SK-MEL-5 (cell line): ENCODE results near the gene RUNX2. TPM values are rescaled to one million over a fixed set of nuclear protein-coding genes. Genes with fewer than 3 reads are reported as not detected.

ENCODE experiments used
- DNase-seq: peaks from one replicate; pipeline ENCODE4 v3.0.0-alpha.2; 2016; ENCODE audit warnings: low read depth, low spot score
- in situ Hi-C: cut with HindIII; loops from 2 replicates; pipeline ENCODE4 v1.10.0; 2016; ENCODE audit warnings: low sequenced_read_pairs, high pct_unique_total_duplicates, low pct_unique_long_range_greater_than_20kb
- total RNA-seq: library from RNA; depleted of rRNA; stranded (reverse); fragments of >200 nt; shearing (Covaris generic); gene quantifications from 2 replicates; pipeline ENCODE4 v1.2.3, GENCODE V29; 2014

RUNX2 gene
- total RNA-seq, 1 experiment from 2014 or later: 0.24 TPM

- in situ Hi-C loops: no loop called here
- no peak for DNase-seq
Observed at GRCh38 chr6:45483021-45483420, 154.9 kb downstream of the RUNX2 start.

DNA sequence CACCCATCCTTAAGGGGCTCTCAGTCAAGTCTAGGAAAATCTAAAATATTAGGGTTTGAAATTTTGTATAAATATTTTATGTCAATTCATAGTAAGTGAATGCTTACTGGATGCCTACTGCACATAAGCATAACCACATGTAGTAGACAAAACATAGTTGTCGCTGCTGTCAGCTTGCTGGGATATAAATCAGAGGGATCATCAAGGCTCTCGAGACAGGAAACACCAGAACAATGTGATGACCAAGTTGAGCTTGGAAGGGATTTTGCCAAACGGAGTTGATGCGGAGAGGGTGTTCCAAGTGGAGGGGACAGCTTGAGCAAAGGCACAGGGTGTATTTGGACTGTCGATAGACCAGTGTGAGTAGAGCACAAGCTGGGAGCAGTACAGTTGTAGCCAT is 155.4 kb downstream of the RUNX2 start:
- DNase-seq: no peak
- in situ Hi-C loops: no loop called here

DNA sequence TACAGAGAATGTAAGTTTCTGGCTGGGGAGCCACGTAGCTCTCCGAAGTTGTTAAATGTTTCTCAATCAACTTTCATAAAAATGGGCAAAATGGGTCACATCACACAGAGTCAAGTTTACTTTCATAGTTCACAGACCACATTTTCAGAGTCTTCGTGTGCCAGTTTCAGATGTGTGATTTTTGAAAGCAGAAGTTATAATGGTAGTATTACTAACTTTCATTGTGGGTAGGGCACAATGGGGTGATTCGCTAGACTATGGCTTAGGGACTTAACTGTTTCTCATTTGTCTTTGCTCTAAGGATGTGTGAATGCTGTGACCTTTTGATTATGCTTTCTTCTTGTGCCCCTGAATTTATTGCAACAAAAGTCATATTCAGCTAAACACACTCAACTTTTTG is 158.6 kb downstream of the RUNX2 start:
- in situ Hi-C loops: no loop called here
- DNase-seq: peak; percentile 39

GRCh38 chr6:45487645-45488044 is 159.5 kb downstream of the RUNX2 start:
- peak; percentile 11 for DNase-seq
- in situ Hi-C loops: no loop called here

- DNase-seq: no peak
- in situ Hi-C loops: no loop called here
Observed at GRCh38 chr6:45488269-45488668, 160.1 kb downstream of the RUNX2 start.

- in situ Hi-C loops: no loop called here
- DNase-seq: no peak
Observed at GRCh38 chr6:45488889-45489288, 160.8 kb downstream of the RUNX2 start.

DNA sequence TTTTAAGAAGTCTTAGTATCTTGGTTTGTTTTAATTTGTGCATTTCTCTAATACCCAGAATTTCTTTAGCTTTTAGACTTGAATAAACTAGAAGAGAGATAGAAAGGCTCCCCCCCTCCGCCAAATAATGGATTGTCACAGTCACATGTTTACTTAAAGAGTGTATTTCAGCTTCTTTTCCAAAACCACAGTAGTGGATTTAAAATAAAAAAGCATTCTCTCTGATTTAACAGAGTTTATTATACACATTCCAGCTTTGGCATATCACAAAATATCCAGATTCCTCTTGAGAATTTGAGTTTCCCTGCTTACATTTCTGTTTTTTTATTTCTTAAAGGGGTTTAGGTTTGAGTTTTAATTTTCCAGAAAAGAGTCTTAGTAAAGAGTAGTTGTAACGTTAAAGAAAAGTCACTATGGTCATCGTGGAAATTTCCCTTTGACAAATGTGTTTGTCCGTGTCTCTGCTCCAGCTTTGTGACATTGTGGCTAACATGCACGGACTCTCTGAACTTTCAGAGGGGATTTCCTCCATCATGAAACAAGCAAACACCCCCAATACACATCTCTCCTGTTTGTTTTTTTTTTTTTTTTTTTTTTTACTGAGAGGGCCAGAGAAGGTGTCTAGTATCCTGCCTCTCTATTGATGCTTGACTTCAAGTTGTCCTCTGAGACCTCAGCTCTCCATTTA is 163.1 kb downstream of the RUNX2 start:
- in situ Hi-C loops: no loop called here
- DNase-seq: no peak

DNA sequence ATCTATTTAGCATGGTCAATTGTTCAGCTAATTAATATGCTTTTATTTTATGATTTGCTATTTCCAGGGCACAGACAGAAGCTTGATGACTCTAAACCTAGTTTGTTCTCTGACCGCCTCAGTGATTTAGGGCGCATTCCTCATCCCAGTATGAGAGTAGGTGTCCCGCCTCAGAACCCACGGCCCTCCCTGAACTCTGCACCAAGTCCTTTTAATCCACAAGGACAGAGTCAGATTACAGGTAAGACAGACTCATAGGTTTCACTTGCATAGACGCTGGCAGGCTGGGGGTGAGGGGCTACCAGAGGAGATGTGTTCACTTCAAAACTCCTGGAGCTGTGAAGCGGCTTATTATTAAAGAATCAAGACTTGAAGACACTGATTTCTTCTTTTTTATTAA is 163.7 kb downstream of the RUNX2 start:
- DNase-seq: no peak
- in situ Hi-C loops: no loop called here

DNA sequence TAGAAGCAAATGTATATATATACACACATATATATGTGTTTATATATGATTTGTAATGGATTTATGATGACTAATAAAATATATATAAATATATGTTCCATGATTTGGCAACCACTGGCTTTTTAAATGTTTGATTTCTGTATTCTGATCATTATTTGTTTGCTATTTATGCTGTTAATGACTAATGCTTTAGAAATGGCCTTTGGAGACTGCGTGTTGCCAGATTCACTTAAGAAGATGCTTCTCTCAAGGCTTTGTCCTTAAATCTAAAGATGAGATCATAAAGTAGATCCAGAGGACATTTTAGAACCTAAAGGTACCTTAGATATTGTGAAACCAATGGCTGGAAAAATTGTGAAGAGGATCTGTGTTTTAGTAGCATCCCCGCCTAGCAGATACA is 165.6 kb downstream of the RUNX2 start:
- in situ Hi-C loops: no loop called here
- no peak for DNase-seq

GRCh38 chr6:45494416-45495135 is 166.4 kb downstream of the RUNX2 start:
- in situ Hi-C loops: no loop called here
- no peak for DNase-seq

DNA sequence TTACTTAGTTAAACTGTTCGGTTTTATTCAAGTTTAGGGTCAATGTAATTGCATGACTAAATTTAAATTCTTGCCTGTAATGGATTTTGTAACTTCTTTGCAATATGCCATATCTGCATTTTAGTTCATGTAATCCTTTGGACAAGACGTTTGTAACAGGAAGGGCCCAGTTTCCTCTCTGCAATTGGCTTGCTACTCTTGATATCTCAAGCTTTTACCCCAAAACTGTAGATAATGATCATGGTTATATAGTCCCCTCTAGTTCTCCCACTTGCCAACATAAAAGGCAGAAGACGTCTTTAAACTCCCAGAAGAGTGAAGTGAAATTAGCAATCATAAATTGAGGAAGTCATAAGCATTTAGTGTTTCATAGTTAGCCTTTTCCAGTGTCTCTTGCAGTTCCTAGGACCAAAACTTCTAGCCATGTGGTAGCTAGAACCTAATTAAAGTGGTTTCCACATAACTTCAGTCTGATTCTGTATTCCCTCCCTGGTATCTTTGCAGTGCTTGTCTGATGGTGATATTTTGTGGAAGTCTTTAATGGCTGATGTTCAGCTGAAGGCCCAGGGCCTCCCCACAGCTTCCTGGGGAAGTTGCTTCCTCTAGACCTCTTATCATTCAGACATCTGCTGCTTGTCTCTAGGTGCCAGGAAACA is 167.4 kb downstream of the RUNX2 start:
- in situ Hi-C loops: no loop called here

GRCh38 chr6:45496085-45496433 is 167.9 kb downstream of the RUNX2 start:
- DNase-seq: no peak

More for the DNA sequence above, 167.4 kb downstream of the RUNX2 start:
- DNase-seq: no peak

GRCh38 chr6:45498591-45498990 is 170.5 kb downstream of the RUNX2 start:
- DNase-seq: no peak
- in situ Hi-C loops: no loop called here

More at GRCh38 chr6:45496085-45496433, 167.9 kb downstream of the RUNX2 start:
- in situ Hi-C loops: no loop called here

- in situ Hi-C loops: no loop called here
- peak; percentile 63 for DNase-seq
Observed at GRCh38 chr6:45500924-45501816, 173.0 kb downstream of the RUNX2 start.

DNA sequence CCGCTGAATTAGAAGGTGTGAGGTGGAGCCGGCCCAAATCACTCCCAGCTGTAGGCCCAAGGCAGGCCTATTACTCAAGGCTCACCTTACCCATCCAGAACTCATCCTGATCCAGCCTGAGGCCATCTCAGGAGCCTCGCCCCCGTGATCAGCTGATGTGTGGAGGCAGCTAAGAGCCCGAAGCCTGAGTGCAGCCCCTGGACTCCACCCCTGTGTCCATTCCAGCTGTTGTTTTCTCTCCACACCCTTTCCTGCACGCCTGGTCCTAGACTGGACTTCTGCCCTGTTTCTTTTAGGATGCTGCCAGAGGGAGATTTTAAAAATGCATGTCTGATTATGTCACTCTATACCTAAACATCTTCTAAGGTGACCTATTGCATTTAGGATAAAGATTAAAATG is 174.3 kb downstream of the RUNX2 start:
- in situ Hi-C loops: no loop called here
- DNase-seq: no peak

DNA sequence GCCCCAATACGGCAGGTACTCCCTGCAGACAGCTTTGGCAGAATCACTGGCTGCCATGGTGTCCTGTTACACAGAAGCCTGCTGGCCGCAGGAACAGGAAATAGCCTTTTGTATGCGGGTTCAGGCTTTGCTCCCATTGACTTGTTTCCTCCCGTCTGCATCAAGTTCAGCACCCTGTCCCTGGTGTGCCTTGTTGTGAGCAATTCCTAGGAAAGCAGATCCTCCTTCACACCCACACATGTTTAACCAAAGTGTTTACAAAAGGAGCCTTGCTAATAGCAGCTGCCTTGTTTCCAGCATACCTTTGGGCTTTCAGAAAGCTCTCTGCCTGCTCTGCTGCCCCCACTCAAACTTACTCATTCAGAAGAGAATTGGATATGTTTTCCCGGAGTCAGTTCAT is 176.8 kb downstream of the RUNX2 start:
- in situ Hi-C loops: no loop called here
- DNase-seq: no peak

DNA sequence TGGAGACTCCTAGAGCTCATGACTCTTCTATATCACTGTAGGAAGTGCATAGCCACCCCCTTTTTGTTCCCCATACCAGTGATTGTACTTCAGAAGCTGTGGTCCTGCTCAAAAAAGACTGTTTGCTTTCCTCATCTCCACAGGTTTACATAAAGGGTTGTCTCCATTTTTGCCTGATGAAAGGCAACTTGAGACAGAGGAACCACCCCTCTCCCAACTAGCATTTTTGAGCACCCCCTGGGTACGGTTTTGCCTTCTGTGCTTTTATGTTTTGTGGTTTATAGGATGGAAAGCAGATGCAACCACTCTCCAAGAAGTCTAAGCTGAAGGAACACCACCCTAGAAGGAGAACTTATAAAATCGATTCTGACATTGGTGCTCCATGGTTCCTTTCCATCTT is 177.3 kb downstream of the RUNX2 start:
- no peak for DNase-seq
- in situ Hi-C loops: no loop called here

- in situ Hi-C loops: no loop called here
- no peak for DNase-seq
Observed at GRCh38 chr6:45507186-45507585, 179.1 kb downstream of the RUNX2 start.
